Measurements from ENCODE around the gene AK5.
"Not testable (repeated sequence)": the region's sequence is repeated elsewhere in the genome, so short reads cannot be mapped to it uniquely, and the experiment has no call there.

AK5 gene

GRCh38 chr1:77279929-77280328, 1.9 kb upstream of the AK5 start:
- no peak for ATAC-seq
- Mint-ChIP-seq H3K27me3 (no peaks in the 10 kb centered on the region), H3K4me3 (no peak overlapping the region), H3K4me1 (peaks cover 29% of the 10 kb centered on the region), H3K27ac (no peak overlapping the region), H3K9me3 (no peaks in the 10 kb centered on the region)
- no peak for DNase-seq

DNA sequence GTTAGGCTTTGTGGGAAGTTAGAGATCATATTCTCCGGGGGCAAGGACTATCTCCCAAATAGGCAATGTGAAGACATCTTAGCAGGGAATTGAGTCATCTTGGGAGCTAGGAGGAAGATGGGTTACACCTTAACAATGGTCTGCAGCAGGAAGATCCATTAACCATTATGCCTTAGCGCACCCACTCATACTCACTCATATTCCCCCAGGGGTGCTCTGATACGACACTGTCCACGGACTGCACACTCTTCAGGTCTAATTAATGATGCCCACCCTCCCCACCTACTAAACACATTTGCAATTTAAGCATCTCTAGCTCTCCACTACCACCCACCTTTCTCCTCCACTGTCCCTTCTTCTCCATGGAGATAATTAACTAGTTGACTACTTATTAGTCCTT, 857 bp upstream of the AK5 start:
- DNase-seq (no peak), ATAC-seq (no peak)
- Mint-ChIP-seq H3K4me1 (peaks cover 29% of the 10 kb centered on the region), H3K4me3 (peak overlapping the region; percentile 70 to 89), H3K9me3 (no peaks in the 10 kb centered on the region), H3K27ac (no peak overlapping the region), H3K27me3 (no peaks in the 10 kb centered on the region)

DNA sequence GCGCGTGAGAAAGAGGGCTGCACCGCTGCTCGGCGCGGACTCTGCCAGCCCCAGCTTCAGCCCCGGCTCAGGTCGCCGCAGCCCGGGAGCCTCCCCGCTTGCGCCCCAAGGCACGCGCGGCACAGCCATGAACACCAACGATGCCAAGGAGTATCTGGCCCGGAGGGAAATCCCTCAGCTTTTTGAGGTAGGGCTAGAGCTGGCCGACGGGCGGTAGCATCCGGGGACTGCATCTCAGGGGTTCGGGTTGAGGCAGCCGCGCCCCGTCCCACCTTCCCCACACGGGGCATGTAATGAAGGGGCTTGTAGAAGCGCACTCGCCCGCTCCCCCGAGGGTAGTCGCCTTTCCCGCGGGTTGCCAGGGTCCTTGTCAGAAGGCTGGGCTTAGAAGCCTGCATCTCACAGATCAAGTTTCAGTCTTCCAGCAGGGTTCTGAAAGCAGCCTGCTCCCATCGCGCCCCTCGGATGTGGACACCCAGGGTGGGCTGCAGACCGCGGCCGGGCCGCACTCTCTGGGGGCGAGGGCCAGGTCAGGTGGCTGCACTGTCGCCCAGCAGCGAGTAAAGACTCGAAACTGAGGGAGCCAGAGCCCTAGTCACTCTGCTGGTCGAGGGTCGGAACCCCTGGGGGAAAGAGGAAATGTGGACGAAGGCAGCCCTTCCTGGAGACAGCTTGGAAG, 507 bp downstream of the AK5 start:
- no peaks in the 10 kb centered on the region for H3K27me3 Mint-ChIP-seq
- peaks cover 29% of the 10 kb centered on the region for H3K4me1 Mint-ChIP-seq

GRCh38 chr1:77282866-77283539, 1.2 kb downstream of the AK5 start:
- ATAC-seq: peak; percentile 8
- Mint-ChIP-seq H3K27me3 (no peaks in the 10 kb centered on the region), H3K4me1 (peaks cover 29% of the 10 kb centered on the region), H3K27ac (peak overlapping the region; percentile 6 to 61), H3K4me3 (peak overlapping the region; percentile 82 to 89), H3K9me3 (no peaks in the 10 kb centered on the region)
- no peak for DNase-seq

More for the DNA sequence above, 507 bp downstream of the AK5 start:
- H3K4me3 Mint-ChIP-seq: peak overlapping the region; percentile 82 to 89
- DNase-seq (peak in 1 of 2 donors; percentile 57), ATAC-seq (peak; percentile 83)
- H3K9me3 Mint-ChIP-seq: no peaks in the 10 kb centered on the region
- H3K27ac Mint-ChIP-seq: peak overlapping the region in 1 of 2 donors; percentile 61

GRCh38 chr1:77283701-77284425, 2.0 kb downstream of the AK5 start:
- Mint-ChIP-seq H3K27ac (no peak overlapping the region), H3K4me3 (peak overlapping the region in 1 of 2 donors; percentile 44), H3K27me3 (no peaks in the 10 kb centered on the region), H3K9me3 (no peaks in the 10 kb centered on the region), H3K4me1 (peaks cover 29% of the 10 kb centered on the region)
- DNase-seq: no peak
- no peak for ATAC-seq

DNA sequence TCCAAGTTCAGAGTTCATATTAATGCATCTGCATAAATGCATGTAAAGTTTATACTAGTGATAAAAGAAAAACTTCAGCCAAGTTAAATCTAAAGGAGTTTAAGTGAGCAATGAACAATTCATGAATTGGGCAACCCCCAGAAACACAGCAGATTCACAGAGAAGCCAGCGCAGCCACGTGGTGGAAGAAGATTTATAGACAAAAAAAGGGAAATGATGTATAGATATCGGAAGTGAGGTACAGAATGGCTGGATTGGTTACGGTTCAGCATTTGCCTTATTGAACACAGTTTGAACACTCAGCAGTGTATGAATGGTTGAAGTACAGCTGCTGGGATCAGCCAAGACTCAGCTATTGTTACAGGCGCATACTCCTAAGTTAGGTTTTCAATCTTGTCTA, 5.7 kb downstream of the AK5 start:
- Mint-ChIP-seq H3K4me3 (no peak overlapping the region), H3K4me1 (peaks cover 9% of the 10 kb centered on the region), H3K27me3 (no peaks in the 10 kb centered on the region), H3K27ac (no peak overlapping the region), H3K9me3 (no peaks in the 10 kb centered on the region)
- DNase-seq: no peak
- no peak for ATAC-seq

DNA sequence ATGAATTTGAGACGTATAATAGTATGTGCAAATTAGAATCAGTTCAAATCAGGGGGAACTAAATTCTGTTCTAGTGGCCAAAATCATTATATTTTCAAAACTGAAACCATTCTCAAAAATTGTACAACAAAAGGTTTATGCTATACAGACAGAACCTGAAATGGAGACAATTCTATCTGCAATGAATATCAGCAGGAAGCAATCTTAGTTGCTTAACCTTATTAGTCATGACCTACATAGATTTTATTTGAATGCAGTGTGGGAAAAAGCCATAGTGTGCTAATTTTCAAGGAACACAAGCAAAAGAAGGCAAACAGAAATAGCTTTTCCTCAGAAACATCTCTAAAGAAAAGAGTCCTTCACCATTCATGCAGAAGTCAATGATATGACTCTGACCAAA, 6.5 kb downstream of the AK5 start:
- peaks cover 1% of the 10 kb centered on the region for H3K4me1 Mint-ChIP-seq
- no peaks in the 10 kb centered on the region for H3K27me3 Mint-ChIP-seq
- no peak for ATAC-seq
- no peaks in the 10 kb centered on the region for H3K9me3 Mint-ChIP-seq
- no peak overlapping the region for H3K4me3 Mint-ChIP-seq
- no peak overlapping the region for H3K27ac Mint-ChIP-seq
- DNase-seq: no peak

GRCh38 chr1:77290576-77290975, 8.8 kb downstream of the AK5 start:
- DNase-seq: no peak
- no peak overlapping the region for H3K27ac Mint-ChIP-seq
- H3K4me3 Mint-ChIP-seq: no peak overlapping the region
- H3K4me1 Mint-ChIP-seq: no peaks in the 10 kb centered on the region
- H3K9me3 Mint-ChIP-seq: no peaks in the 10 kb centered on the region
- no peak for ATAC-seq
- H3K27me3 Mint-ChIP-seq: no peaks in the 10 kb centered on the region

GRCh38 chr1:77292551-77292950, 10.7 kb downstream of the AK5 start:
- Mint-ChIP-seq H3K27me3 (no peaks in the 10 kb centered on the region), H3K9me3 (no peaks in the 10 kb centered on the region), H3K27ac (no peak overlapping the region), H3K4me1 (no peaks in the 10 kb centered on the region), H3K4me3 (no peak overlapping the region)
- ATAC-seq (peak; percentile 40), DNase-seq (no peak)

GRCh38 chr1:77300566-77300965, 18.7 kb downstream of the AK5 start:
- H3K4me3 Mint-ChIP-seq: no peak overlapping the region
- H3K4me1 Mint-ChIP-seq: peaks cover 12% of the 10 kb centered on the region
- peaks cover 0 to 5% of the 10 kb centered on the region in 2 donors for H3K9me3 Mint-ChIP-seq
- ATAC-seq (no peak), DNase-seq (no peak)
- H3K27ac Mint-ChIP-seq: no peak overlapping the region
- H3K27me3 Mint-ChIP-seq: no peaks in the 10 kb centered on the region

- no peak overlapping the region for H3K4me3 Mint-ChIP-seq
- H3K4me1 Mint-ChIP-seq: peaks cover 37% of the 10 kb centered on the region
- H3K27me3 Mint-ChIP-seq: no peaks in the 10 kb centered on the region
- no peak for ATAC-seq
- H3K27ac Mint-ChIP-seq: no peak overlapping the region
- H3K9me3 Mint-ChIP-seq: peaks cover 7 to 16% of the 10 kb centered on the region in 2 donors
- no peak for DNase-seq
These were observed 21.6 kb downstream of the AK5 start for GRCh38 chr1:77303387-77303786.

- Mint-ChIP-seq H3K27ac (peak overlapping the region; percentile 80 to 93), H3K4me3 (peak overlapping the region; percentile 70 to 72), H3K9me3 (peaks cover 7 to 16% of the 10 kb centered on the region in 2 donors), H3K4me1 (peaks cover 66% of the 10 kb centered on the region), H3K27me3 (no peaks in the 10 kb centered on the region)
- ATAC-seq (no peak), DNase-seq (no peak)
These were observed 27.2 kb downstream of the AK5 start for GRCh38 chr1:77308889-77309621.

GRCh38 chr1:77310924-77311323, 29.1 kb downstream of the AK5 start:
- Mint-ChIP-seq H3K27ac (no peak overlapping the region), H3K4me3 (no peak overlapping the region), H3K4me1 (peaks cover 59% of the 10 kb centered on the region), H3K27me3 (no peaks in the 10 kb centered on the region), H3K9me3 (peaks cover 7 to 8% of the 10 kb centered on the region in 2 donors)
- ATAC-seq: no peak
- no peak for DNase-seq

- H3K4me3 Mint-ChIP-seq, H3K9me3 Mint-ChIP-seq, H3K27me3 Mint-ChIP-seq: not testable (repeated sequence)
- Mint-ChIP-seq H3K4me1 (peaks cover 47% of the 10 kb centered on the region), H3K27ac (peak overlapping the region; percentile 52 to 92)
- DNase-seq (peak; percentile 32 to 45), ATAC-seq (peak; percentile 83)
These were observed 30.5 kb downstream of the AK5 start for GRCh38 chr1:77312364-77312763.

DNA sequence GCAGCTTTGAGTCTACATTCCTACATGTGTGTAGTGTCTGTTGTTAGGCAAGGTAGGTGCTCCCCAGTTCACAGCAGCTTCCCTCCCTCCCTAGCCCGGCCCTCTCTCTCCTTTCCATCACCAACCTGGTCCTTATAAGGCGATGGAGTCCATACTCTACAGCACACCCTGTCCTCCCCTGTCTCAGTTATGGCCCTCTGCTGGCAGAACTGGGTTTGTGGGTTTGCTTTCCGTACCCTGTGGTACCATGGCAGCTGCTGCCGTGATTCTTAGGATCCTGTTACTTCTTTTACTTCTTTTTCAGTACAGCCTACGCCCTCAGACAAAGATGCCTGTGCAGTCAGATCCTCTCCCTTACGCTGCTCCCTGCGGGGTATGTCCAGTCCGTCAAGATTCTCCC, 31.7 kb downstream of the AK5 start:
- H3K9me3 Mint-ChIP-seq: no peaks in the 10 kb centered on the region
- H3K4me3 Mint-ChIP-seq: peak overlapping the region; percentile 0 to 5
- H3K4me1 Mint-ChIP-seq: peaks cover 36% of the 10 kb centered on the region
- peak; percentile 21 to 45 for DNase-seq
- peak; percentile 90 for ATAC-seq
- H3K27ac Mint-ChIP-seq: peak overlapping the region; percentile 47 to 96
- H3K27me3 Mint-ChIP-seq: no peaks in the 10 kb centered on the region
